GM12878 (cell line): ENCODE measurements around the gene KRTAP5-11. TPM values are rescaled to one million over a fixed set of nuclear protein-coding genes. Genes with fewer than 3 reads are reported as not detected.
"Not testable (repeated sequence)": the region's sequence is repeated elsewhere in the genome, so short reads cannot be mapped to it uniquely, and the experiment has no call there.

Experiments
- ATAC-seq: fragments of 200-7000 bp; cut with Tn5 transposase; 3 replicates; pipeline ENCODE4 v1.9.1; 2020; ENCODE audit warnings: mild to moderate bottlenecking, moderate library complexity
- BruUV-seq: library from RNA; stranded (reverse); fragments of 400-500 nt; replicated peaks from 2 replicates; lab custom pipeline; 2021; lab: Mats Ljungman, UMichigan
- CTCF ChIA-PET: fragments of 300-600 bp; sonication (Branson Sonifier 250); formaldehyde crosslinking; extraction: SDS; loops from one replicate; lab custom pipeline; 2021; ENCODE audit warnings: inconsistent platforms; lab: Yijun Ruan, JAX
- POLR2A ChIA-PET: fragments of 350-600 bp; formaldehyde crosslinking; extraction: SDS; loops from one replicate; lab custom pipeline; 2021; ENCODE audit warnings: inconsistent platforms; lab: Charles Lee
- RAD21 ChIA-PET: fragments of 300-600 bp; sonication (Branson Sonifier 250); formaldehyde crosslinking; loops from one replicate; lab custom pipeline; 2023; ENCODE audit warnings: antibody characterized with exemption; ENCODE audit not compliant: unreplicated experiment; lab: Charles Lee
- SMC1A ChIA-PET: fragments of 300-600 bp; sonication (Branson Sonifier 250); formaldehyde crosslinking; loops from one replicate; lab custom pipeline; 2023; ENCODE audit not compliant: unreplicated experiment, uncharacterized antibody; lab: Charles Lee
- DNase-seq: peaks from one replicate; pipeline ENCODE4 v3.0.0-alpha.2; 2011; ENCODE audit warnings: low read depth, low spot score
- FAIRE-seq: peaks from 3 replicates; lab custom pipeline; 2011; peaks lifted over from hg19 to GRCh38; lab: Jason Lieb, UNC
- H2AFZ ChIP-seq: 2 replicates; pipeline ENCODE4 v1.6.0; 2011; ENCODE audit warnings: low read depth, low read length, control low read depth; ENCODE audit not compliant: control insufficient read depth
- H3K27ac ChIP-seq: 2 replicates; pipeline ENCODE4 v1.5.1; 2011; ENCODE audit warnings: control low read depth; ENCODE audit not compliant: control insufficient read depth, insufficient read depth
- H3K27me3 ChIP-seq, 2 experiments: replicated peaks in 1 of 2; 2 replicates each; pipeline versions ENCODE4 v1.6.0 to v1.6.1; 2011; ENCODE audit warnings: low read length in 1 of 2; ENCODE audit not compliant: control insufficient read depth in 2 of 2, insufficient read depth in 2 of 2
- H3K36me3 ChIP-seq, 2 experiments: 2 replicates each; pipeline ENCODE4 v1.5.1; 2011; ENCODE audit warnings: low read length in 1 of 2; ENCODE audit not compliant: control insufficient read depth in 2 of 2, insufficient read depth in 2 of 2
- H3K4me1 ChIP-seq: 2 replicates; pipeline ENCODE4 v1.6.1; 2011; ENCODE audit warnings: mild to moderate bottlenecking, low read length, moderate library complexity, mixed read lengths; ENCODE audit not compliant: control insufficient read depth, insufficient read depth
- H3K4me2 ChIP-seq: 2 replicates; pipeline ENCODE4 v1.6.0; 2011; ENCODE audit warnings: control low read depth; ENCODE audit not compliant: control insufficient read depth, insufficient read depth
- H3K4me3 ChIP-seq: fragments of 200-600 bp; sonication (generic); 2 replicates; pipeline ENCODE4 v1.5.1; 2016
- H3K79me2 ChIP-seq: 2 replicates; pipeline ENCODE4 v1.6.0; 2011; ENCODE audit warnings: low read length; ENCODE audit not compliant: control insufficient read depth, insufficient read depth
- H3K9ac ChIP-seq: 2 replicates; pipeline ENCODE4 v1.8.0; 2011; ENCODE audit warnings: low read length, control low read depth, mixed read lengths; ENCODE audit not compliant: control insufficient read depth, insufficient read depth
- H3K9me3 ChIP-seq: replicated peaks from 3 replicates; pipeline ENCODE4 v1.5.1; 2011; ENCODE audit warnings: mild to moderate bottlenecking, low read length; ENCODE audit not compliant: control insufficient read depth, insufficient read depth
- H4K20me1 ChIP-seq: 2 replicates; pipeline ENCODE4 v1.6.0; 2011; ENCODE audit not compliant: control insufficient read depth, insufficient read depth
- WGBS: methylation state at CpG from one replicate; pipeline ENCODE4 v1.1.6; 2016; ENCODE audit warnings: low lambda C conversion rate; ENCODE audit not compliant: insufficient replicate concordance, insufficient coverage; ENCODE audit errors: missing lambda C conversion rate; 5-methylcytosine and 5-hydroxymethylcytosine counted together
- in situ Hi-C: fragments of 300-500 bp; cut with MboI; formaldehyde crosslinking; loops from 9 replicates; pipeline ENCODE4 v1.14.3; 2018; ENCODE audit warnings: mixed read lengths
- intact Hi-C: fragments of 100-400 bp; cut with micrococcal nuclease; formaldehyde crosslinking; loops from one replicate; pipeline ENCODE4 v1.14.2; 2022; ENCODE audit not compliant: unreplicated experiment
- polyA plus RNA-seq, 11 experiments: library from polyadenylated mRNA; depleted of rRNA in 4 of 11; unstranded in 6 of 11; stranded (reverse) in 5 of 11; fragments of >200 nt; fragmentation: Nextera tagmentation in 4 of 11; fragmentation: Illumina TruSeq in 1 of 11; extraction: Ambion mirVana in 4 of 11; extraction: Trizol in 1 of 11; gene quantifications; 1 replicate in 1 of 11; 2 replicates in 10 of 11; pipeline versions ENCODE4 v1.2.1 to v1.2.3, GENCODE V29; 2011 to 2016; ENCODE audit warnings: inconsistent platforms in 2 of 11, missing spikeins in 2 of 11, low read depth in 1 of 11
- total RNA-seq, 4 experiments: library from RNA; depleted of rRNA in 3 of 4; stranded (reverse); fragments of >200 nt in 3 of 4; fragmentation: Illumina TruSeq in 1 of 4; extraction: Trizol in 1 of 4; gene quantifications; 2 replicates each; pipeline versions ENCODE4 v1.2.1 to v1.2.3, GENCODE V29; 2013 to 2021

KRTAP5-11 gene
- total and polyA plus RNA-seq, 10 of the 15 experiments (the other 5 are each of a cell fraction or from before 2014, with no cell fraction given): not detected

- H3K9me3 ChIP-seq, H4K20me1 ChIP-seq, H3K36me3 ChIP-seq, DNase-seq, H3K9ac ChIP-seq, H2AFZ ChIP-seq, in situ Hi-C loops, H3K27ac ChIP-seq, BruUV-seq, ATAC-seq, POLR2A ChIA-PET, H3K4me2 ChIP-seq, H3K27me3 ChIP-seq, RAD21 ChIA-PET, SMC1A ChIA-PET, H3K4me3 ChIP-seq, H3K79me2 ChIP-seq, FAIRE-seq, intact Hi-C loops, CTCF ChIA-PET, H3K4me1 ChIP-seq: not testable (repeated sequence)
- WGBS: 60% methylated on average over 14 of the region's 14 CpGs
Observed at GRCh38 chr11:71622561-71622960, 39.9 kb upstream of the KRTAP5-11 start.

DNA sequence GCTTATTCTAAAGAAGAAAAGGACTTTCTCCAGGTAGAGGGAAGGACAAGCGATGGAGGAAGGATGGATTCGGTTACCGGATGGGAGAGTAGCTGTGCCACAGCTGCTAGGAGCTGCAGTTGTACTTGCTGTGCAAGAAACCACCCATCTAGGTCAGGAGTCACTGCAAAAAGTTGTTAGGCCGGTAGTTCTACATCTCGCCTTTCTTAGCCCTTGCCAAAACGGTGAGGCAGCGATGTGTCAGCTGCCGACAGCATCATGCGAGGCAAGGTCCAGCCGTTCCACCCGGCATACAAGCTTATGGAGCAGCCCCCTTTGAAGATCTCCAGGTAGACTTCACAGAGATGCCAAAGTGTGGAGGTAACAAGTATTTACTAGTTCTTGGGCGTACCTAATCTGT is 32.3 kb upstream of the KRTAP5-11 start:
- BruUV-seq, H3K79me2 ChIP-seq, H3K4me2 ChIP-seq, SMC1A ChIA-PET, H3K4me1 ChIP-seq, H3K27ac ChIP-seq, POLR2A ChIA-PET, DNase-seq, intact Hi-C loops, H3K9ac ChIP-seq, CTCF ChIA-PET, H3K4me3 ChIP-seq, FAIRE-seq, ATAC-seq, H4K20me1 ChIP-seq, H3K9me3 ChIP-seq, H3K27me3 ChIP-seq, H2AFZ ChIP-seq, H3K36me3 ChIP-seq, RAD21 ChIA-PET: not testable (repeated sequence)
- in situ Hi-C loops: loop anchor here (10.0 kb wide), 1 partner anchor 120 kb away; no protein-coding TSS in a partner anchor
- 52% methylated on average over 12 of the region's 12 CpGs for WGBS

DNA sequence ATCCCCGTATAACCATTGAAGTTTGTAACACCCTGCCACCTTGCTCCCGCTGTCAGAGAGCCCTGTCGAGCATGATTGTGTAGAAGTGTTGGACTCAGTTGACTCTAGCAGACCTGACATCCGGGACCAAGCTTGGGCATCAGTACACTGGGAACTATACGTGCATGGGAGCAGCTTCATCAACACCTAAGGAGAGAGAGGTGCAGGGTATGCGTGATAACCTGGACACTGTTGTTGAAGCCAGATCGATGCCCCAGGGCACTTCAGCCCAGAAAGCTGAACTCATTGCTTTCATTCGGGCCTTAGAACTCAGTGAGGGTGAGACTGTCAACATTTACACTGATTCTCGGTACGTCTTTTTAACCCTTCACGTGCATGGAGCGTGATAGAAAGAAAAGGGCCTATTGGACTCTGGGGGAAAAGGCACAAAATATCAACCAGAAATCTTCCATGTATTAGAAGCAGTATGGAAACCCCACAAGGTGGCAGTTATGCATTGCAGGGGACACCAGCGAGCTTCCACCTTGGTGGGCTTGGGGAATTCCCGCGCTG is 31.8 kb upstream of the KRTAP5-11 start:
- H3K4me1 ChIP-seq, H3K27me3 ChIP-seq, RAD21 ChIA-PET, SMC1A ChIA-PET, H3K4me3 ChIP-seq, DNase-seq, intact Hi-C loops, BruUV-seq, CTCF ChIA-PET, POLR2A ChIA-PET, H3K36me3 ChIP-seq, H4K20me1 ChIP-seq, H3K27ac ChIP-seq, H3K4me2 ChIP-seq, H2AFZ ChIP-seq, FAIRE-seq, H3K9me3 ChIP-seq, ATAC-seq, H3K79me2 ChIP-seq, H3K9ac ChIP-seq: not testable (repeated sequence)
- WGBS: 54% methylated on average over 15 of the region's 15 CpGs
- in situ Hi-C loops: loop anchor here (10.0 kb wide), 1 partner anchor 120 kb away; no protein-coding TSS in a partner anchor

DNA sequence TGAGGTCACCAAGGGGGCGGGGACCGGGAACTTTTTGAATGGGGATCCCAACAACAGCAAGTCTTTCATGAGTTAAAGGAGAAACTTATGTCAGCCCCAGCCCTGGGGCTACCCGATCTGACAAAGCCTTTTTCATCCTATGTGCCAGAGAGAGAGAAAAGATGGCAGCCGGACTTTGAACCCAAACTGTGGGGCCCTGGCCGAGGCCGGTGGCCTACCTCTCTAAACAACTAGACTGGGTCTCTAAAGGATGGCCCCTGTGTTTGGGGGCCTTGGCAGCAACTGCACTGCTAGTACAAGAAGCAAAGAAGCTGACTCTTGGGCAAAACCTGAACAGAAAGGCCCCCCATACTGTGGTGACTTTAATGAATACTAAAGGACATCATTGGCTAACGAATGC is 31.3 kb upstream of the KRTAP5-11 start:
- H3K4me3 ChIP-seq, POLR2A ChIA-PET, CTCF ChIA-PET, H3K27ac ChIP-seq, intact Hi-C loops, SMC1A ChIA-PET, H3K9me3 ChIP-seq, H3K27me3 ChIP-seq, ATAC-seq, H3K79me2 ChIP-seq, H2AFZ ChIP-seq, H4K20me1 ChIP-seq, H3K4me2 ChIP-seq, BruUV-seq, DNase-seq, FAIRE-seq, RAD21 ChIA-PET, H3K4me1 ChIP-seq, H3K9ac ChIP-seq, H3K36me3 ChIP-seq: not testable (repeated sequence)
- 49% methylated on average over 7 of the region's 7 CpGs for WGBS
- in situ Hi-C loops: loop anchor here (10.0 kb wide), 1 partner anchor 121 kb away; no protein-coding TSS in a partner anchor
